Stimulated activated CD4-positive, alpha-beta T cell treated with anti-CD3 and anti-CD28 coated beads, Interleukin-2, amount 100 ng/mL, for 48 hours (primary cell): ENCODE data around the gene FAF1.
"Not testable (repeated sequence)": the region's sequence is repeated elsewhere in the genome, so short reads cannot be mapped to it uniquely, and the experiment has no call there.

ENCODE experiments used
- DNase-seq, 2 donors: peaks; one replicate each; pipeline ENCODE4 v3.0.0-alpha.2; 2020

The FAF1 gene

GRCh38 chr1:50959913-50960844, at the start of gene FAF1:
Gene FAF1 (minus strand): TSS chr1:50960267. CDS start chr1:50959811, 456 bp downstream.
- peak; percentile 94 to 95 for DNase-seq

DNA sequence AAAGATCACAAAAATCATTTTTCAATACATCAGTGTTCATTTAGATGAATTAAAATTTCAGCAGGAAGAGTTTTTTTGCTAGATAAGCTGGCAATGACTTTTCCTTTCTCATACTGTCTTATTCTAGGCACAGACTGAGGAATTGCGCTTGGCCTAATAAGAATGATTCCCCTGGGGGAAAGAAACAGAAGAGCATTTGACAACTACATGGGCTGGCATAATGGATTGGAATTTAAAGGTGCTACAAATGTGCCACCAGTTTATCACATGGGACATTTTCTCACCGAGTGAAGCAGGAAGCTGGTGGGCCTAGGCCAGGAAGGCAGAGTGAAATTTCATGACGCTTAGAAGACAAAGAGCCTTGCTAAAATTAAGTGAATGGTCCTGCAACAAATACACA, 49.3 kb upstream of the FAF1 start:
- DNase-seq, result no peak

DNA sequence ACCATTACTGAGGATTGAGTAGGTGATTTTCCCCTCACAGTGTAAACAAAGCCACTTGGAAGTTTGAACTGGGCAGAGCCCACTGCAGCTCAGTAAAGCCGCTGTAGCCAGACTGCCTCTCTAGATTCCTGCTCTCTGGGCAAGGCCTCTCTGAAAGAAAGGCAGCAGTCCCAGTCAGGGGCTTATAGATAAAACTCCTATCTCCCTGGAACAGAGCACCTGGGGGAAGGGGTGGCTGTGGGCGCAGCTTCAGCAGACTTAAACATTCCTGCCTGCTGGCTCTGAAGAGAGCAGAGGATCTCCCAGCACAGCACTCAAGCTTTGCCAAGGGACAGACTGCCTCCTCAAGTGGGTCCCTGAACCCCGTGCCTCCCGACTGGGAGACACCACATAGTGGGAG, 45.5 kb upstream of the FAF1 start:
- DNase-seq, result not testable (repeated sequence)

GRCh38 chr1:51002516-51002915, 42.4 kb upstream of the FAF1 start:
- DNase-seq, result no peak

DNA sequence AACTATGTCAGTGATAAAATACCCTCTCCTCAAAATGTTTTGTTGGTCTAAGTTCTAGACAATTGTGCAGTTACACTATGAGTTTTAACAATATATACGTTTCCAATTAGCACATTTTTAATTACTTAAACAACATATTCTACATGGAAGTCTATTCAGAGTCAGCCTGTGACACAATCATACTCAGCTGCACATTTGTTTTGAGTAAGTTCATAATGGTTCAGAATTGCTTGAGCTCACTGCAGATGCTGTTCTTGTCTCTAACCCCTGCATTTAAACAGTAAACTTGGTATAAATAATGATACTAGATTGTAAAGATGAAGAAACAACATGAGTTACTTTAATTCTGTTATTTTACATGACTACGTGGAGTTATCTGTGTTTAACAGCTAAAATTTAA, 40.6 kb upstream of the FAF1 start:
- no peak for DNase-seq

DNA sequence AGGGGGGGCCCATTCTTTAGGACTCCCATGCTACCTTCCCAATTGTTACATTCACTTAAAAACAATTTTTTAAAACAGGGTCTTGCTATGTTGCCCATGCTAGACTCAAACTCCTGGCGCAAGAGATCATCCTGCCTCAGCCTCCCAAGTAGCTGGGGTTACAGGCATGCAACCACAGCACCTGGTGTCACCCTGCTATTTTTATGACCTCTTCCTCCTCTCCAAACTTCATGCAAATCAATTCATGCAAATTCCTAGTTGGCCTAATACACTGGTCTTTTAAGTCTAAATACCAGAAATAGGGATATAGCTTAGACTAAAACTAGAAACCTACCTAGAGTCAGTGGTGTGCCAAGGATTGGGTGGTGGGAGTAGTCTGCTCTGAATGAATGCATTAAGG, 40.1 kb upstream of the FAF1 start:
- no peak for DNase-seq

DNA sequence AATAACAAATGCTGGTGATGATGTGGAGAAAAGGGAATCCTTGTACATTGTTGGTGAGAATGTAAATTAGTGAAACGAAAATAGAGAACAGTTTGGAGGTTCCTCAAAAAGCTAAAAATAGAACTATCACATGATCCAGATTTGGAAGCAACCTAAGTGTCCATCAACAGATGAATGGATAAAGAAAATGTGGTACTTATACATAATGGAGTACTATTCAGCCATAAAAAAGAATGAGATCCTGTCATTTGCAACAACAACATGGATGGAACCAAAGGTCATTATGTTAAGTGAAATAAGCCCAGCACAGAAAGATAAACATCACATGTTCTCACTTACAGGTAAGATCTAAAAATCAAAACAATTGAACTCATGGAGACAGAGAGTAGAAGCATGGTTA, 39.3 kb upstream of the FAF1 start:
- not testable (repeated sequence) for DNase-seq

GRCh38 chr1:50996083-50996482, 36.0 kb upstream of the FAF1 start:
- no peak for DNase-seq

GRCh38 chr1:50995651-50996050, 35.6 kb upstream of the FAF1 start:
- no peak for DNase-seq

GRCh38 chr1:50994997-50995396, 34.9 kb upstream of the FAF1 start:
- no peak for DNase-seq

DNA sequence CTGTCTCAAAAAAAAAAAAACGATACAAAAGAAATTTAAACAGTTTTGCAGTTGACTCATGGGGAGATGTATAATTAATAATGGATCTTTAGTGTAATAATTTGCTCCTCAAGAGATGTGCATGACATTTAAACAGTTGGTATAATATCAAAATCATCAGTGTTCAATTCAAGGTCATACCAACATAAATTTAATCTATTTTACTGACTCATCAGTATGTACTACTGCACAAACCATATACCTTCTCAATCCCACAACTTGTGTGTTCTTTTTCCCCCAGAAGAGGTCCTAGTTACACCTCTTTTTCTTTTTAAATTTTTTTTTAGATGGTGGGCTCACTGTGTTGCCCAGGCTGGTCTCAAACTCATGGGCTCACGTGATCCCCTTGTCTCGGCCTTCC, 33.6 kb upstream of the FAF1 start:
- DNase-seq, result no peak

DNA sequence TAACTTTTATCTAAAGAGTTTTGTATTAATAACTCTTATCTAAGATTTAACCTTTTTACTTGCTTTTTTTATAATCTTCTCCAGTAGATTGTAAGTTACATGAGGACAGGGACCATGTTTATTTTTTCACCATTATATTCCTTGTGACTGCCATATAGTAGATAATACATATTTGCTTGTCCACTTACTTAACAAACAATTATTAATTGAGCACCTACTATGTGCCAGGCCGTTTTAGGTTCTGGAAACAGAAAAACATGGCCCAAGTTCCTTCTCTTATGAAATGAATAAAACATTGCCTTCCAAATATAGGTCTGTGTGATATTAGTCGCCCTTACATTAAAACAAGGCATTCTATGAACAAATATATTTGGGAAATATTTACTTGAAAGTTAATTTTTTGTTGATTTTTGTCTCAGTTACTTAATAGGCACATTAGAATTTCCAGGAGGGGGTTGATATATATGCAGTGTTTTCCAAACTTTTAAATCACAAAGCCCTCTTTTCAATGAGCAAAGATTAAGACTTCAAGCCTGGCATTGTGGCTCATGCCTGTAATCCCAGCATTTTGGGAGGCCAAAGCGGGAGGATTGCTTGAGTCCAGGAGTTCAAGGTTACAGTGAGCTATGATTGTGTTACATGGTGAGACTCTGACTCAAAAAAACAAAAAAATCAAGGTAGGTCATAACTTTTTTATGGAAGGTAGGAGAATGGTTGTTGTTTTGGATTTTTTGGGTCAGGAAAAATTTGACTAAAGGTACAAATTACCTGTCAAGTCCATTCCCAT, 32.7 kb upstream of the FAF1 start:
- DNase-seq, result no peak

- no peak for DNase-seq
These were observed 29.6 kb upstream of the FAF1 start for GRCh38 chr1:50989694-50990093.

GRCh38 chr1:50986653-50987052, 26.6 kb upstream of the FAF1 start:
- DNase-seq, result no peak

- no peak for DNase-seq
These were observed 25.0 kb upstream of the FAF1 start for GRCh38 chr1:50985094-50985493.

GRCh38 chr1:50983219-50983802, 23.2 kb upstream of the FAF1 start:
- no peak for DNase-seq

DNA sequence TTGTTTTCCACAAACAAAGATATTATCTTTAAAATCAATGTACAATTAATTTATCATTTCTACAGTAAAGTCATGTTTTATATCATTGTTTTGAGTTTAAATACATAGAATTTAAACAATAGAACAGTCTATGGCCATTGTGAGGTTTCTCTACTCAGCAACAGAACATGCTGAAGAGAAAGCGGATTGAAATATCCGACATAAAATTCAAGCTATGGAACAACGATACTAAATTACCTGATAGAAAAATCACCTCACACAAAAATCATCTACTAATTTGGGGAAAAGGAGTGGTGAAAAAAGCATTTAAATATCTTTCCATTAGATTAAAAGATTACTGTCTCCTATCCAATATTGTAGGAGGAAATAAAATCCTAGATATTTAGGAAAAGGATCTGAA, 22.5 kb upstream of the FAF1 start:
- no peak for DNase-seq

GRCh38 chr1:50981741-50982140, 21.7 kb upstream of the FAF1 start:
- DNase-seq, result no peak

DNA sequence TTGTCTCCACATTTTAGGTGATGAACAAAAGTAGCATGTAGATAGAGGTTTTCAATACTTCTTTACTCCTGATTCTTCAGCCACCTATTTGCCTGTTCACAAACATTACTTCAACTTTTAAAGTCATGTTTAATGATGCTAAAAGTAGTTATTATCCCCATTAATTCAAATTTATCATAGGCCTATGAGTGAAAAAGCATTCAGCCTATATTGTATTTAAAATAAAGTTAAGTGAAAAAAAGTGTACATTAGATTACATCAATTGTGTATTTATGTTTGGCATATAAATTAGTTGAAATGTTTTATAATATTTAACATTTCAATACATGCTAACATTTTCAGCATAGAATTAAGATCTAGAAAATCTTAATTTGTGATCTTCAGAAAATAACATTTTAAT, 20.4 kb upstream of the FAF1 start:
- DNase-seq, result no peak

DNA sequence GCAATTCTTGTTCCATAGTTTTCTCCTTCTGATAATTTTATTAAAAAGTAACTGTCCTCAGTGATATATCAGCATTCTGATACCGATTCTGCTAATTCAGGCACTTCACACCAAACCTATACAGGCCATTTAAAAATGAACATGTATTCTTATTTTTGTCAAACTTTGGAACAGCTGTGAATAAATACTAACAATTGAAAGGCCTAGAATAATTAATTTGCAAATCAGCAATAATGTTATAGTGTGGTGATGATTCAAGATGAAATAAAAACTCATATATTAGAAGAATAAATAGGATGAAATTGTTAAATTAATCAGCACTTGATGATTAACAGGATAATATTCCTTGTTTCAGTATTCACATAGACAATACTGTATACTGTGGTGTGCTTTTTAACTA, 19.9 kb upstream of the FAF1 start:
- DNase-seq, result no peak

DNA sequence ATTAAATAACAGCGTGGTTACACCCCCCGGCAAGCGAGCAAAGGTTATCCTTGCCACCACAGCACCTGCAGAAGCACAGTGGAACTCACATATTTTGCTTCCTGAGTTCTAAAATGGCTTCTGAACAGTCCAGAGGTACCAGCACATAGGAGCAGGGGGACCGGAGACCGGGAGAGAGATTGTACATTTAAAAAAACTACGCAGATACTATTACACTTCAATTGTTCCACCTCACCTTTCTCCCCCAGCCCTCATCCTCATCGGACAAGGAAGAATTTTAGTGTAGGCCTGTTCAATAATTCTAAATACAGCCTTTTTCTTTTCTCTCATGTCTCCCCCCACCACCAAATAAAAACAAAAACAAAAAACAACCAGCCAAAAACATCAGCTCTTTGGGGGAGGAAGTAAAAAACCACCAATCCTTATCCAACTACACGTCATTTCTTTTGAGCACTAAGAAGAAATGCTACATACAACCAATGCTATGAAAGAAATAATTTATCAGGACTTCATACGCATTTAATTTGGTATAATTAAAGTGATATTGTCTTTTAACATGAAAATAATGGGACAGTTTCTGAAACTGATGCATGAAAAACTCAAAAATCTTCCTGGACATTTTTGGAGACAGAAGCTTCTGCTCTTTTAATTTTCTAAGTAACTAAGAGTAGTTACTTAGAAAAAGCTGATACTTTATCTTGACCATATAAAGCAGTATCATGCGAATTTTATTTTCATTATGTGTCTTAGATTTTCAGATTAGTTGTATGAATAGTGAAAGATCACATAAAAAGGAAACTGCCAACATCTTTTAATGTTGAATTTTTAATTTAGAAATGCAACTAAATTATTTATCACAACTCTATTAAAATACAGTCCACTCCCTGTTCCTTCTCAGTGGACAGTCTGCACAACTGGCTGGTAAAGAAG, 19.1 kb upstream of the FAF1 start:
- DNase-seq, result no peak

GRCh38 chr1:50978144-50978851, 18.2 kb upstream of the FAF1 start:
- DNase-seq, result peak in 1 of 2 donors; percentile 21
